Neural progenitor cell (in vitro differentiated cells): ENCODE results near the gene CDH13. TPM values are rescaled to one million over a fixed set of nuclear protein-coding genes. Genes with fewer than 3 reads are reported as not detected.

ENCODE experiments used
- DNase-seq: peaks from one replicate; pipeline ENCODE4 v3.0.0-alpha.2; 2016; ENCODE audit warnings: low spot score
- H2AFZ ChIP-seq: fragments of 200-600 bp; sonication (generic); replicated peaks from 2 replicates; pipeline ENCODE4 v1.6.1; 2016; ENCODE audit warnings: antibody characterized with exemption
- H3F3A ChIP-seq: fragments of 200-600 bp; sonication (generic); 2 replicates; pipeline ENCODE4 v1.6.1; 2016; ENCODE audit warnings: antibody characterized with exemption, low read depth
- H3K27ac ChIP-seq: fragments of 200-600 bp; sonication (generic); 2 replicates; pipeline ENCODE4 v1.5.1; 2016; ENCODE audit warnings: mild to moderate bottlenecking
- H3K27me3 ChIP-seq: fragments of 200-600 bp; sonication (generic); 2 replicates; pipeline ENCODE4 v1.6.1; 2016; ENCODE audit warnings: mild to moderate bottlenecking, moderate library complexity
- H3K36me3 ChIP-seq: fragments of 200-600 bp; sonication (generic); 2 replicates; pipeline ENCODE4 v1.5.1; 2016
- H3K4me1 ChIP-seq: fragments of 200-600 bp; sonication (generic); 2 replicates; pipeline ENCODE4 v1.6.1; 2016; ENCODE audit warnings: mixed run types
- H3K4me2 ChIP-seq: fragments of 200-600 bp; sonication (generic); 2 replicates; pipeline ENCODE4 v1.6.1; 2016
- H3K4me3 ChIP-seq: fragments of 200-600 bp; sonication (generic); 2 replicates; pipeline ENCODE4 v1.5.1; 2016
- H3K79me2 ChIP-seq: fragments of 200-600 bp; sonication (generic); 2 replicates; pipeline ENCODE4 v1.6.1; 2016; ENCODE audit warnings: low read depth
- H3K9ac ChIP-seq: fragments of 200-600 bp; sonication (generic); 2 replicates; pipeline ENCODE4 v1.6.1; 2016
- H3K9me3 ChIP-seq: fragments of 200-600 bp; sonication (generic); 2 replicates; pipeline ENCODE4 v1.5.1; 2016; ENCODE audit warnings: low read depth
- H4K20me1 ChIP-seq: fragments of 200-600 bp; sonication (generic); 2 replicates; pipeline ENCODE4 v1.6.1; 2016; ENCODE audit warnings: low read depth
- H3K27ac Mint-ChIP-seq: 3 replicates; pipeline ENCODE4 v1.8.0; 2021; ENCODE audit warnings: mixed read lengths
- H3K27me3 Mint-ChIP-seq: 2 replicates; pipeline ENCODE4 v1.8.0; 2022; ENCODE audit warnings: low read depth, mild to moderate bottlenecking, inconsistent platforms, moderate library complexity, mixed read lengths; ENCODE audit not compliant: insufficient read depth
- H3K36me3 Mint-ChIP-seq: 3 replicates; pipeline ENCODE4 v1.8.0; 2021; ENCODE audit warnings: mixed read lengths
- H3K4me1 Mint-ChIP-seq: 3 replicates; pipeline ENCODE4 v1.8.0; 2021; ENCODE audit warnings: mixed read lengths
- H3K4me3 Mint-ChIP-seq: 3 replicates; pipeline ENCODE4 v1.8.0; 2021; ENCODE audit warnings: mild to moderate bottlenecking, moderate library complexity, mixed read lengths
- H3K9me3 Mint-ChIP-seq: 3 replicates; pipeline ENCODE4 v1.8.0; 2020; ENCODE audit warnings: mixed read lengths
- CTCF ChIP-seq: fragments of 200-600 bp; sonication (generic); IDR thresholded peaks from 2 replicates; pipeline ENCODE4 v1.5.1; 2017; ENCODE audit warnings: antibody characterized with exemption, mild to moderate bottlenecking
- EZH2 ChIP-seq: fragments of 200-600 bp; sonication (generic); IDR thresholded peaks from 2 replicates; pipeline ENCODE4 v1.6.1; 2017; ENCODE audit warnings: antibody characterized with exemption, mild to moderate bottlenecking, moderate library complexity
- EZH2phosphoT487 ChIP-seq: fragments of 200-600 bp; sonication (generic); IDR thresholded peaks from 2 replicates; pipeline ENCODE4 v1.6.1; 2017; ENCODE audit warnings: antibody characterized with exemption
- total RNA-seq: library from RNA; depleted of rRNA; stranded (reverse); fragments of >200 nt; gene quantifications from 2 replicates; pipeline ENCODE4 v1.2.3, GENCODE V29; 2015; ENCODE audit warnings: low replicate concordance

Gene CDH13
- total RNA-seq, 1 donor from 2014 or later, result 3.0 TPM

GRCh38 chr16:83437036-83437435, 810.3 kb downstream of the CDH13 start:
- H3K9me3 Mint-ChIP-seq, result no peaks in the 10 kb centered on the region
- H3K27ac Mint-ChIP-seq, result no peak overlapping the region
- Histone ChIP-seq H3K79me2 (no peaks in the 10 kb centered on the region), H2AFZ (no peak overlapping the region), H3K9me3 (no peaks in the 10 kb centered on the region), H3K4me2 (no peak overlapping the region), H3K4me1 (no peaks in the 10 kb centered on the region), H3K4me3 (no peak overlapping the region), H3K9ac (no peak overlapping the region), H3K27ac (no peak overlapping the region), H3K36me3 (no peaks in the 10 kb centered on the region), H3K27me3 (no peaks in the 10 kb centered on the region), H4K20me1 (no peaks in the 10 kb centered on the region), H3F3A (no peaks in the 10 kb centered on the region)
- TF ChIP-seq EZH2 (no peak), CTCF (no peak)
- no peak for DNase-seq
- H3K4me1 Mint-ChIP-seq, result no peaks in the 10 kb centered on the region
- H3K36me3 Mint-ChIP-seq, result no peaks in the 10 kb centered on the region
- no peak overlapping the region for H3K4me3 Mint-ChIP-seq
- no peaks in the 10 kb centered on the region for H3K27me3 Mint-ChIP-seq

GRCh38 chr16:83438326-83438725, 811.6 kb downstream of the CDH13 start:
- H3K9me3 Mint-ChIP-seq, result no peaks in the 10 kb centered on the region
- Histone ChIP-seq H4K20me1 (no peaks in the 10 kb centered on the region), H3K4me2 (no peak overlapping the region), H3K9me3 (no peaks in the 10 kb centered on the region), H3K4me1 (no peaks in the 10 kb centered on the region), H3K9ac (no peak overlapping the region), H3K36me3 (no peaks in the 10 kb centered on the region), H2AFZ (no peak overlapping the region), H3K4me3 (no peak overlapping the region), H3F3A (no peaks in the 10 kb centered on the region), H3K79me2 (no peaks in the 10 kb centered on the region), H3K27ac (no peak overlapping the region), H3K27me3 (no peaks in the 10 kb centered on the region)
- H3K27ac Mint-ChIP-seq, result no peak overlapping the region
- no peaks in the 10 kb centered on the region for H3K27me3 Mint-ChIP-seq
- H3K4me3 Mint-ChIP-seq, result no peak overlapping the region
- TF ChIP-seq EZH2phosphoT487 (no peak), CTCF (no peak), EZH2 (no peak)
- no peaks in the 10 kb centered on the region for H3K4me1 Mint-ChIP-seq
- no peak for DNase-seq
- no peaks in the 10 kb centered on the region for H3K36me3 Mint-ChIP-seq

- Mint-ChIP-seq H3K36me3 (no peaks in the 10 kb centered on the region), H3K4me1 (no peaks in the 10 kb centered on the region), H3K27me3 (no peaks in the 10 kb centered on the region), H3K27ac (no peak overlapping the region), H3K9me3 (no peaks in the 10 kb centered on the region), H3K4me3 (no peak overlapping the region)
- TF ChIP-seq EZH2, result no peak
- no peak for TF ChIP-seq EZH2phosphoT487
- TF ChIP-seq CTCF, result no peak
- Histone ChIP-seq H3K4me1 (no peaks in the 10 kb centered on the region), H3K4me2 (no peak overlapping the region), H3K27ac (no peak overlapping the region), H3F3A (no peaks in the 10 kb centered on the region), H3K9ac (no peak overlapping the region), H3K4me3 (no peak overlapping the region), H2AFZ (no peak overlapping the region), H3K79me2 (no peaks in the 10 kb centered on the region), H4K20me1 (no peaks in the 10 kb centered on the region), H3K27me3 (no peaks in the 10 kb centered on the region), H3K9me3 (no peaks in the 10 kb centered on the region), H3K36me3 (no peaks in the 10 kb centered on the region)
- no peak for DNase-seq
Observed at GRCh38 chr16:83439412-83439811, 812.6 kb downstream of the CDH13 start.

- H3F3A ChIP-seq, result no peaks in the 10 kb centered on the region
- no peak overlapping the region for H3K4me2 ChIP-seq
- no peak overlapping the region for H3K27ac Mint-ChIP-seq
- H3K9ac ChIP-seq, result no peak overlapping the region
- H3K36me3 ChIP-seq, result no peaks in the 10 kb centered on the region
- no peaks in the 10 kb centered on the region for H3K36me3 Mint-ChIP-seq
- H3K9me3 Mint-ChIP-seq, result no peaks in the 10 kb centered on the region
- no peak overlapping the region for H3K27ac ChIP-seq
- no peaks in the 10 kb centered on the region for H3K4me1 ChIP-seq
- H3K4me1 Mint-ChIP-seq, result no peaks in the 10 kb centered on the region
- H3K4me3 Mint-ChIP-seq, result no peak overlapping the region
- H3K9me3 ChIP-seq, result no peaks in the 10 kb centered on the region
- TF ChIP-seq CTCF, result no peak
- TF ChIP-seq EZH2phosphoT487, result no peak
- no peak for TF ChIP-seq EZH2
- H2AFZ ChIP-seq, result no peak overlapping the region
- no peaks in the 10 kb centered on the region for H4K20me1 ChIP-seq
- H3K27me3 ChIP-seq, result no peaks in the 10 kb centered on the region
- H3K4me3 ChIP-seq, result no peak overlapping the region
- no peak for DNase-seq
- no peaks in the 10 kb centered on the region for H3K79me2 ChIP-seq
- H3K27me3 Mint-ChIP-seq, result no peaks in the 10 kb centered on the region
Observed at GRCh38 chr16:83441517-83441916, 814.7 kb downstream of the CDH13 start.
